K562 (cell line): ENCODE results near the gene SNX33. TPM values are rescaled to one million over a fixed set of nuclear protein-coding genes. Genes with fewer than 3 reads are reported as not detected.

Experiments
- ATAC-seq: fragments of 200-7000 bp; cut with Tn5 transposase; 3 replicates; pipeline ENCODE4 v1.9.1; 2020; ENCODE audit warnings: moderate library complexity
- BruUV-seq: library from RNA; stranded (reverse); fragments of 400-500 nt; replicated peaks from 2 replicates; lab custom pipeline; 2021; lab: Mats Ljungman, UMichigan
- CTCF ChIA-PET: fragments of 300-600 bp; formaldehyde crosslinking; extraction: SDS; loops from one replicate; lab custom pipeline; 2021; ENCODE audit warnings: low intra/inter-chr PET ratio; lab: Yijun Ruan, JAX
- POLR2A ChIA-PET: fragments of 300-600, 350-650 bp; sonication (Branson Sonifier 250); formaldehyde crosslinking; extraction: SDS; loops from one replicate; lab custom pipeline; 2021; ENCODE audit warnings: antibody characterized with exemption, inconsistent platforms; lab: Yijun Ruan, JAX
- DNase-seq, 4 experiments: peaks; one replicate each; pipeline versions ENCODE4 v3.0.0 to v3.0.0-alpha.2; 2011 to 2018; ENCODE audit warnings: low spot score in 3 of 4, mixed read lengths in 3 of 4; ENCODE audit errors: extremely low read depth in 1 of 4
- FAIRE-seq: peaks from 2 replicates; lab custom pipeline; 2011; peaks lifted over from hg19 to GRCh38; lab: Jason Lieb, UNC
- H2AFZ ChIP-seq: 2 replicates; pipeline ENCODE4 v1.6.0; 2011; ENCODE audit warnings: low read depth, low read length, control low read depth, inconsistent platforms
- H3K27ac ChIP-seq: fragments of 200-600 bp; 3 replicates; pipeline ENCODE4 v1.8.0; 2011; ENCODE audit warnings: low read depth, mild to moderate bottlenecking, control low read depth, inconsistent platforms, low read length, moderate library complexity, mixed read lengths; ENCODE audit errors: extremely low read depth
- H3K27me3 ChIP-seq, 2 experiments: fragments of 300-600 bp in 1 of 2; 2 replicates in 1 of 2; 3 replicates in 1 of 2; pipeline versions ENCODE4 v1.6.0 to v1.8.0; 2011; ENCODE audit warnings: inconsistent platforms in 2 of 2, low read length in 2 of 2, mild to moderate bottlenecking in 1 of 2, mixed read lengths in 1 of 2, moderate library complexity in 1 of 2; ENCODE audit not compliant: control insufficient read depth in 2 of 2, insufficient read depth in 2 of 2
- H3K36me3 ChIP-seq: fragments of 300-600 bp; 3 replicates; pipeline ENCODE4 v1.8.0; 2011; ENCODE audit warnings: mild to moderate bottlenecking, low read length, inconsistent platforms; ENCODE audit not compliant: control insufficient read depth, insufficient read depth
- H3K4me1 ChIP-seq, 2 experiments: fragments of 200-600 bp in 1 of 2; replicated peaks in 1 of 2; 2 replicates in 1 of 2; 3 replicates in 1 of 2; pipeline versions ENCODE4 v1.5.1 to v1.8.0; 2011; ENCODE audit warnings: inconsistent platforms in 2 of 2, low read length in 2 of 2, mild to moderate bottlenecking in 1 of 2, mixed read lengths in 1 of 2, moderate library complexity in 1 of 2; ENCODE audit not compliant: control insufficient read depth in 2 of 2, insufficient read depth in 2 of 2
- H3K4me2 ChIP-seq: 2 replicates; pipeline ENCODE4 v1.6.1; 2011; ENCODE audit warnings: low read length, control low read depth, inconsistent platforms, mixed read lengths; ENCODE audit not compliant: insufficient read depth
- H3K4me3 ChIP-seq: fragments of 200-600 bp; sonication (generic), shearing (Covaris generic); 2 replicates; pipeline ENCODE4 v1.5.1; 2016; ENCODE audit warnings: control low read depth, inconsistent platforms
- H3K79me2 ChIP-seq: fragments of 200-600 bp; 3 replicates; pipeline ENCODE4 v1.8.0; 2011; ENCODE audit warnings: low read length, inconsistent platforms; ENCODE audit not compliant: control insufficient read depth, insufficient read depth
- H3K9ac ChIP-seq, 2 experiments: 2 replicates each; pipeline versions ENCODE4 v1.6.0 to v1.6.1; 2011; ENCODE audit warnings: low read depth in 2 of 2, low read length in 2 of 2, control low read depth in 1 of 2, inconsistent platforms in 1 of 2, mild to moderate bottlenecking in 1 of 2, mixed read lengths in 1 of 2; ENCODE audit not compliant: insufficient read depth in 1 of 2
- H3K9me1 ChIP-seq: one replicate; pipeline ENCODE4 v1.6.0; 2011; ENCODE audit warnings: inconsistent platforms, mild to moderate bottlenecking, low read length, moderate library complexity; ENCODE audit not compliant: control insufficient read depth, insufficient read depth
- H3K9me3 ChIP-seq: replicated peaks from 2 replicates; pipeline ENCODE4 v1.5.1; 2011; ENCODE audit warnings: low read depth, low read length, inconsistent platforms; ENCODE audit not compliant: control insufficient read depth, insufficient read depth
- H4K20me1 ChIP-seq: replicated peaks from 2 replicates; pipeline ENCODE4 v1.6.1; 2011; ENCODE audit warnings: low read length, inconsistent platforms, mixed read lengths; ENCODE audit not compliant: control insufficient read depth, insufficient read depth
- ARID1B ChIP-seq: fragments of 450-650 bp; IDR thresholded peaks from 2 replicates; pipeline ENCODE4 v1.6.1; 2016; ENCODE audit warnings: antibody characterized with exemption, mild to moderate bottlenecking, inconsistent platforms
- BDP1 ChIP-seq: IDR thresholded peaks from 3 replicates; pipeline ENCODE4 v1.6.1; 2011; ENCODE audit not compliant: insufficient read length, insufficient read depth
- CBX1 ChIP-seq: sonication (generic); IDR thresholded peaks from 2 replicates; pipeline ENCODE4 v1.6.1; 2016; ENCODE audit warnings: antibody characterized with exemption, low read depth, mild to moderate bottlenecking
- CGGBP1 ChIP-seq: fragments of 250-450 bp; sonication (Bioruptor Pico); IDR thresholded peaks from 2 replicates; pipeline ENCODE4 v1.9.0; 2021; ENCODE audit warnings: mild to moderate bottlenecking
- DEAF1 ChIP-seq: fragments of 450-650 bp; formaldehyde crosslinking; IDR thresholded peaks from 2 replicates; pipeline ENCODE4 v1.4.0; 2020; ENCODE audit warnings: mild to moderate bottlenecking, moderate library complexity
- ESRRA ChIP-seq: fragments of 450-650 bp; IDR thresholded peaks from 2 replicates; pipeline ENCODE4 v1.6.1; 2014; ENCODE audit warnings: low read depth, mild to moderate bottlenecking, moderate library complexity, borderline replicate concordance
- GATAD2A ChIP-seq: fragments of 450-650 bp; IDR thresholded peaks from 2 replicates; pipeline ENCODE4 v1.6.1; 2017
- HMGXB4 ChIP-seq: sonication (generic); formaldehyde crosslinking; IDR thresholded peaks from 2 replicates; pipeline ENCODE4 v1.8.1; 2023; ENCODE audit warnings: mild to moderate bottlenecking, missing genetic modification reagents
- NCOA1 ChIP-seq: fragments of 450-650 bp; IDR thresholded peaks from 2 replicates; pipeline ENCODE4 v1.6.1; 2016; ENCODE audit warnings: low read depth
- POLR3A ChIP-seq: IDR thresholded peaks from 2 replicates; pipeline ENCODE4 v1.6.1; 2011; ENCODE audit warnings: borderline replicate concordance, mild to moderate bottlenecking, moderate library complexity; ENCODE audit not compliant: insufficient read length, insufficient read depth; ENCODE audit errors: extremely low read depth
- SREBF1 ChIP-seq: fragments of 150-350 bp; IDR thresholded peaks from 2 replicates; pipeline ENCODE4 v1.6.1; 2014; ENCODE audit warnings: antibody characterized with exemption, low read depth, low read length, borderline replicate concordance
- TRIM28 ChIP-seq: fragments of 450-650 bp; IDR thresholded peaks from 2 replicates; pipeline ENCODE4 v1.6.1; 2017
- TSC22D4 ChIP-seq: fragments of 450-650 bp; IDR thresholded peaks from 2 replicates; pipeline ENCODE4 v1.6.1; 2016; ENCODE audit warnings: missing genetic modification characterization, missing biosample characterization, control low read depth
- ZBTB26 ChIP-seq: fragments of 450-650 bp; formaldehyde crosslinking; IDR thresholded peaks from 2 replicates; pipeline ENCODE4 v1.4.0; 2022; ENCODE audit warnings: missing genetic modification characterization
- ZBTB8A ChIP-seq: fragments of 450-650 bp; IDR thresholded peaks from 2 replicates; pipeline ENCODE4 v1.6.1; 2018; ENCODE audit warnings: mild to moderate bottlenecking, moderate library complexity; ENCODE audit not compliant: partially characterized antibody
- ZNF830 ChIP-seq: fragments of 250-450 bp; sonication (Bioruptor Pico); IDR thresholded peaks from 2 replicates; pipeline ENCODE4 v1.5.0; 2021; ENCODE audit warnings: mild to moderate bottlenecking
- WGBS: fragments of 100-300 bp; shearing (Covaris generic); methylation state at CpG from one replicate; pipeline ENCODE4 v1.1.6; 2016; ENCODE audit warnings: low coverage, mixed read lengths; ENCODE audit not compliant: insufficient coverage; ENCODE audit errors: missing lambda C conversion rate; 5-methylcytosine and 5-hydroxymethylcytosine counted together
- in situ Hi-C: fragments of 300-500 bp; cut with MboI; formaldehyde crosslinking; loops from 4 replicates; pipeline ENCODE4 v1.15.0; 2018; ENCODE audit warnings: inconsistent platforms, mixed read lengths
- intact Hi-C: fragments of 100-400 bp; cut with micrococcal nuclease; formaldehyde crosslinking; loops from 2 replicates; pipeline ENCODE4 v1.14.2; 2022
- polyA plus RNA-seq, 8 experiments: library from polyadenylated mRNA; depleted of rRNA in 4 of 8; stranded (reverse) in 5 of 8; unstranded in 3 of 8; fragments of >200 nt; fragmentation: Nextera tagmentation in 2 of 8; fragmentation: Illumina TruSeq in 1 of 8; extraction: Ambion mirVana in 2 of 8; extraction: Trizol in 1 of 8; gene quantifications; 2 replicates each; pipeline versions ENCODE4 v1.2.1 to v1.2.3, GENCODE V29; 2011 to 2014; ENCODE audit warnings: inconsistent platforms in 1 of 8, missing spikeins in 1 of 8
- total RNA-seq, 7 experiments: library from RNA; depleted of rRNA in 6 of 7; stranded (reverse); fragments of >200 nt in 6 of 7; fragmentation: Illumina TruSeq in 2 of 7; extraction: Trizol in 2 of 7; gene quantifications; 2 replicates each; pipeline versions ENCODE4 v1.2.1 to v1.2.3, GENCODE V29; 2011 to 2021; ENCODE audit warnings: low replicate concordance in 1 of 7

SNX33 gene
- total and polyA plus RNA-seq, 9 of the 15 experiments (the other 6 are each of a cell fraction or from before 2014, with no cell fraction given): 1.4 to 14.1 (median 8.2) TPM

GRCh38 chr15:75706682-75706954, 58.9 kb downstream of the SNX33 start:
- FAIRE-seq (no peak), DNase-seq (no peak)
- in situ Hi-C loops: no loop called here
- Histone ChIP-seq H3K4me3 (no peak overlapping the region), H3K79me2 (no peaks in the 10 kb centered on the region)
- TF ChIP-seq ESRRA (no peak), DEAF1 (CRISPR knock-in tag) (no peak), NCOA1 (no peak), ZNF830 (CRISPR knock-in tag) (no peak), POLR3A (no peak), CGGBP1 (CRISPR knock-in tag) (no peak), CBX1 (no peak), HMGXB4 (CRISPR knock-in tag) (no peak), TSC22D4 (no peak), GATAD2A (no peak), ARID1B (no peak), TRIM28 (no peak), SREBF1 (no peak), BDP1 (no peak), ZBTB26 (CRISPR knock-in tag) (no peak), ZBTB8A (no peak)
- TF ChIP-seq, all 486 proteins: peak for 0
- Histone ChIP-seq H3K4me2 (no peak overlapping the region), H3K9me1 (no peaks in the 10 kb centered on the region), H3K9me3 (no peaks in the 10 kb centered on the region), H4K20me1 (no peaks in the 10 kb centered on the region), H2AFZ (no peak overlapping the region), H3K27me3 (no peaks in the 10 kb centered on the region), H3K27ac (no peak overlapping the region), H3K4me1 (peaks cover 0 to 8% of the 10 kb centered on the region in 2 experiments; a peak in 3 of 5 replicates), H3K36me3 (no peaks in the 10 kb centered on the region), H3K9ac (no peak overlapping the region)
- 0% methylated on average over 2 of the region's 2 CpGs for WGBS
- ChIA-PET CTCF (no interaction called here), POLR2A (no interaction called here)
- intact Hi-C loops: no loop called here
- no TSS peak for BruUV-seq
- ATAC-seq: no peak
